ENCODE data around the gene ELK1.
"Not testable (repeated sequence)": the region's sequence is repeated elsewhere in the genome, so short reads cannot be mapped to it uniquely, and the experiment has no call there.

Gene ELK1, protein sequence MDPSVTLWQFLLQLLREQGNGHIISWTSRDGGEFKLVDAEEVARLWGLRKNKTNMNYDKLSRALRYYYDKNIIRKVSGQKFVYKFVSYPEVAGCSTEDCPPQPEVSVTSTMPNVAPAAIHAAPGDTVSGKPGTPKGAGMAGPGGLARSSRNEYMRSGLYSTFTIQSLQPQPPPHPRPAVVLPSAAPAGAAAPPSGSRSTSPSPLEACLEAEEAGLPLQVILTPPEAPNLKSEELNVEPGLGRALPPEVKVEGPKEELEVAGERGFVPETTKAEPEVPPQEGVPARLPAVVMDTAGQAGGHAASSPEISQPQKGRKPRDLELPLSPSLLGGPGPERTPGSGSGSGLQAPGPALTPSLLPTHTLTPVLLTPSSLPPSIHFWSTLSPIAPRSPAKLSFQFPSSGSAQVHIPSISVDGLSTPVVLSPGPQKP

DNA sequence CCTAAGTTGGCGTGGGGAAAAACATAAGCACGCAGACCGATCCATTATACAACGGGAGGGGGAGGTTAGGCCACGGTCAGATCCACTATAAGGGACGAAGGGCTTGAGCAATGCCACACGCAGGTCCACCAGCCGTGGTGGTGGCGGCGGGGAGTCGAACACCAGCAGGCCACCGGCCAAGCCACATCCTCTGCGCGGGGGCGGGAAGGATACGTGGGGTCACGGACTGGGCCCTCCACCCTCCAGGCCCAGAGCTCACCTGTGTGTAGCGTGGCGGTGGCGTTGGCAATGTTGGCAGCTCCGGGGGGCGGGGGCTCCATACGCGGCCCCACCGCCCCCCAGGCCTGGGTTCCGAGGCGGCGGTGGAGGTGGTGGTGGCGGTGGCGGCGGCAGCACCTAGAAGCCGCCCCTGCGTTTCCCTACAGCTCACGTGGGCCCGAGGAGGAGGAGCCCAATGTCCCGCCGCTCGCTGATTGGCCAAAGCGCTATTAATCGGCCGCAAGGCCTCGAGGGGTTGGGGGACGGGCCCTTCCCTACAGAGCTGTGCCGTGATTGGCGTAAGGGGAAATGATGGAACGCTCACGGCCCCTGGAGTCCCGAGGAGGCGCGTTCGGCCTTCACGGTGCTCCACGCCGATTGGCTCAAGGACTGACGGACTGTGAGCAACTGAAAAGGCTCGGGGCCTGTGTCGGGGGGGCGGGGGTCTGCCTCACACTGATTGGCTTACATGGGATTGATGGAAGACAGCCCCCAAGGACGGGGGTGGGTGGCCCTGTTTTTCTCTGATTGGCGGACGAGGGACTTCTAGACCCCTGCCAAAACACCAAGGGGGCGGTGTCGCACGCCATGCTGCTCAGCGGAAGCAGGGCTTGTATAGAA lies at the start of gene ELK1:
ELK1 (minus strand) TSS at position 400 of the 879 bp plus-strand sequence. CDS start 9,122 bp downstream, outside the sequence.
- TF ChIP-seq, protein P1, sequence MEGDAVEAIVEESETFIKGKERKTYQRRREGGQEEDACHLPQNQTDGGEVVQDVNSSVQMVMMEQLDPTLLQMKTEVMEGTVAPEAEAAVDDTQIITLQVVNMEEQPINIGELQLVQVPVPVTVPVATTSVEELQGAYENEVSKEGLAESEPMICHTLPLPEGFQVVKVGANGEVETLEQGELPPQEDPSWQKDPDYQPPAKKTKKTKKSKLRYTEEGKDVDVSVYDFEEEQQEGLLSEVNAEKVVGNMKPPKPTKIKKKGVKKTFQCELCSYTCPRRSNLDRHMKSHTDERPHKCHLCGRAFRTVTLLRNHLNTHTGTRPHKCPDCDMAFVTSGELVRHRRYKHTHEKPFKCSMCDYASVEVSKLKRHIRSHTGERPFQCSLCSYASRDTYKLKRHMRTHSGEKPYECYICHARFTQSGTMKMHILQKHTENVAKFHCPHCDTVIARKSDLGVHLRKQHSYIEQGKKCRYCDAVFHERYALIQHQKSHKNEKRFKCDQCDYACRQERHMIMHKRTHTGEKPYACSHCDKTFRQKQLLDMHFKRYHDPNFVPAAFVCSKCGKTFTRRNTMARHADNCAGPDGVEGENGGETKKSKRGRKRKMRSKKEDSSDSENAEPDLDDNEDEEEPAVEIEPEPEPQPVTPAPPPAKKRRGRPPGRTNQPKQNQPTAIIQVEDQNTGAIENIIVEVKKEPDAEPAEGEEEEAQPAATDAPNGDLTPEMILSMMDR (conservative IDR thresholded peaks at IDR 0.05), result no peak
- H3K27ac ChIP-seq, result peak within 1 kb of the TSS; percentile 69

DNA sequence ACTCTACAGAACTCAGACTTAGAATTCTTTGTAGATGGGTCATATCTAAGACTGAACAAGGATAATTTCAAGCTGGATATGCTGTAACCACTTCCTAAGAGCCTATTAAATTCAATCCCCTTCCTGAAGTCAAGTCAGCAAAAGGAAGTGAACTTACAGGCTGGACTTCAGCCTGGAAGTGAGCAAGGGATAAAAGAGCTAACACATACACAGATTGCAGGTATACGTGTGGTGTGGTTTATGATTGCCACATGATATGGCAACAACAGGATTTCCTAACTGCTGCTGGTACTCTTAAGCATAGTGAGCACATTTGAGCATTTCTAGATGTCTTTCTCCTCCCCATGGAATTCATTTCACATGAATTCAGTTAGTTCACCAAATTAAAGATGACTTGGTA lies 46.8 kb upstream of the ELK1 start:
- TF ChIP-seq, protein P1 (conservative IDR thresholded peaks at IDR 0.05), result no peak
- H3K27ac ChIP-seq, result no peak overlapping the region

DNA sequence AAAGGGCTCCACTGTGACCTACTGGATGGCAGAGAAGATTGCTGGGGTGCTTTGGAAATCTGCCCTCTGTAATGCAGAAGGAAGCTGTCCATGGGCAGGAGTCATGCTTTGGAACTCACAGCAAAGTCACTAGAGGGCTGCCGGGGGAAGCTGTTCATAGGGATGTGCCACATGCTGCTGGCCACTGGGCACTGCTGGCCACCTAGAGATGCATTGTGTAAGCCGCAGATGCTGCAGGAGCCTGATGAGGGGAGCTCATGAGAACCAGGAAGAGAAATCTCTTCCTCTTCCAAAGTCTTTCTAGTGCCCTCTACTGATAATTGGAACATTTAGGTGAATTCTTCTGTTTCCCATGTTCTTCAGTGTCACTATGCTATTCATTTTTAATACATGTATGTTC lies 39.8 kb upstream of the ELK1 start:
- no peak overlapping the region for H3K27ac ChIP-seq
- TF ChIP-seq, protein P1 (conservative IDR thresholded peaks at IDR 0.05), result no peak

DNA sequence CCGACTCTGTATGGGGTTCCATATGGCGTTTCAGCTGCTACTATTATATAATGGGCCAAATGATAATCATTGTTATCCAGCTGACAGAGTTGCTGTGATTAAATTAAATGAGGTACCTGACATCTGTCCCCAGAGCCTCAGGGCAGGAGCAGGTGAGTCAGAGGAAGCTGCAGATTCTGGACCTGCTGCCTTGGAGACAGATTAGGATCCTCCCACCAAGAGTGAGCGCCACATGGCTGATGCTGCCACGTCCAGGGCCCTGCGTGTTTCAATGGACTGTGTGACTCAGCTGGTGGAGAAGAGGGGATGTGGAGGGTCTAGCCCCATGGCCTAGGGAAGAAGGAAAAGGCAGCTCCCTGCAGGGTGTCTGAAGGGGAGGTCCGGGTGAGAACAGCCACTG lies 36.9 kb upstream of the ELK1 start:
- TF ChIP-seq, protein P1 (conservative IDR thresholded peaks at IDR 0.05), result no peak
- no peak overlapping the region for H3K27ac ChIP-seq

DNA sequence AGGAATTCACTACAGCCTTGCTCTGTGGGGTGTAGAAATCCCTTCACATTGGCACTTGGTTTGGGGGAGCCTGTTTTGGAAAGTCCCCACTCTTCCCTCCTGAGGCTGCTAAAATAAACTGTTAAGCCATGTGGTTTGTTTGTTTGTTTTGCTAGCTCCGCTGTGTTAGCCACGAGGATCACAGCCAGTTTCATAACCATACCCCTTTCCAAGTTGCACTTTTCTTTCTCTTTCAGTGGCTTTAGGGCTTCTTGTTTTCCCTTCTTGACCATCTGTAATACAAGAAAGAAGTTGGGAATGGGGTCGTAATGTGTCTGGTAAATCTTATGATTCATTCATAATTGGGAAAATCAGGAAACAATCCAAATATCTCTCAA lies 33.5 kb upstream of the ELK1 start:
- TF ChIP-seq, protein P1 (conservative IDR thresholded peaks at IDR 0.05), result no peak
- no peak overlapping the region for H3K27ac ChIP-seq

DNA sequence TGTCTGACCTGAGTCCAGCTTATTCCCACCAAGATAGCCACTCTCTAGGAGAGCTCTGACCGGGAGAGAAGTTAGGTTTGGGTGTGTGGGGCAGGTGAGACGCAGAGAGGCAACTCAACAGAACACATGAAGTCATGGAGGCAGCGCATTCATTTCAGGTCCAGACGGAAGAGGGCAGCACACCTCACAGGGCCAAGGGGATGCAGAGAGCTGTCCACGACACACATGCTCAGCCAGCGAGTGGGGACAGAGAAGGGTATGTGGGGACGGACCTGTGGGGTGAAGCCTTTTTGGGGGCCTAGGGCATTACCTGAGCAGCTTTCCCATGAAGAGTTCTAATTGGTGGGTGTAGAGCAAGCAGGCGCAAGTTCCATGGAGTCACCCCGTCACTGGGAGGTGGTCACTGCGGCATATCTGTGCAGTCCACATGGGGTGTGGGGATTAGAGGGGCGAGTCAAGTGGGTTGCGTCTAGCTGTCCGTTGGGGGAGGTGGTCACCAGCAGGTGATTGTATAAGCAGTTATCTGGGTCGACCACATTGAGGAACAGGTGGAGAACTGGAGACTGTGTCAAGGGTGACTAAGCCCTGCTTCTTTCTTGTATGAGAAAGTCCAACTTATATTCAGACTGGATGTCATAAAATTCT lies 32.9 kb upstream of the ELK1 start:
- TF ChIP-seq, protein P1 (conservative IDR thresholded peaks at IDR 0.05), result no peak
- no peak overlapping the region for H3K27ac ChIP-seq

DNA sequence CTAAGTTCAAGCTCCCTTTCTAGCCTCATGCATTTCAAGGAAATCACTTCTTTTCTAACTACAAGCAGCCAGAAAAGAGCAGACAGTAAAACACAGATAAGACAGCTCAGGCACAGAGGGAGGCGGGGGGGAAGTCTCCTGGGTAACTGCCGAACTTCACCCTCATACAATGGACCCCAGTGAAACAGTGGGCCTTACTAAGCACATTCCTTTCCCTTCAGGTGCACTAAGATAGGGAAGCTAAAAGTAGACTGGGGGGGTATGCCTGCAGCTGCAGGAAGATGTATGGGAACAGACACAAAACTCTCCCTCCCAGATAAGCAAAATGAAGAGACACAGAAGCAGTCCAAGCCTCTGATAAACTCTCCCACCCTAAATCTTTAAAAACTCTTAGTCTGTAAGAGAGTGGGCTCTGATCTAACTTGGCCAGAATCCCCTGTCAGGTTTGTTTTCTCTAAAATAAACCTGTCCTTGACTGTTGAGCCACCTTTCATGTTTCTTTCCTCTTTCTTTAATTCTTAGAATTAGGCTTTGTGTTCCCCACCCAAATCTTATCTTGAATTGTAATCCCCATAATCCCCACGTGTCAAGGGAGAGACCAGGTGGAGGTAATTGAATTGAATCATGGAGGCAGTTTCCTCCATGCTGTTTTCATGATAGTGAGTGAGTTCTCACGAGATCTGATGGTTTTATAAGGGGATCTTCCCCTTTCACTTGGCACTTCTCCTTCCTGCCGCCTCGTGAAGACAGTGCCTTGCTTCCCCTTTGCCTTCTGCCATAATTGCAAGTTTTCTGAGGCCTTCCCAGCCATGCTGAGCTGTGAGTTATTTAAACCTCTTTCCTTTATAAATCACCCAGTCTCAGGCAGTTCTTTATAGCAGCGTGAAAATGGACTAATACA lies 25.8 kb upstream of the ELK1 start:
- H3K27ac ChIP-seq, result not testable (repeated sequence)

All from VCaP (cell line).